H1 (cell line): ENCODE measurements around the gene ASXL2. TPM values are rescaled to one million over a fixed set of nuclear protein-coding genes. Genes with fewer than 3 reads are reported as not detected.

Experiments used
- CEBPB ChIP-seq: IDR thresholded peaks from 2 replicates; pipeline ENCODE4 v1.6.1; 2012; ENCODE audit warnings: low read depth, low read length
- TBP ChIP-seq: IDR thresholded peaks from 2 replicates; pipeline ENCODE4 v1.6.1; 2011; ENCODE audit warnings: low read depth, low read length, improper control_type of control experiment
- polyA plus RNA-seq, 7 experiments: library from polyadenylated mRNA; depleted of rRNA in 3 of 7; stranded (reverse) in 5 of 7; unstranded in 2 of 7; fragments of >200 nt in 5 of 7; fragments of 200-250 nt in 2 of 7; gene quantifications; 1 replicate in 5 of 7; 2 replicates in 1 of 7; 4 replicates in 1 of 7; pipeline versions ENCODE4 v1.2.1 to v1.2.3, GENCODE V29; 2011 to 2013; ENCODE audit warnings: missing spikeins in 2 of 7, mixed read lengths in 2 of 7
- total RNA-seq: library from RNA; stranded (reverse); fragmentation: NEBNext Ultra II Directional; extraction: Animal tissue kit (Norgen Biotek cat#: 25700); gene quantifications from 2 replicates; pipeline ENCODE4 v1.2.1, GENCODE V29; 2021
- TF ChIP-seq, protein P1 (sequence below): fragments of 300-600 bp; sonication (generic); IDR thresholded peaks from 2 replicates; pipeline ENCODE4 v1.7.1; 2012; ENCODE audit warnings: low read length, moderate library complexity, mild to moderate bottlenecking, inconsistent platforms; ENCODE audit not compliant: insufficient replicate concordance

ASXL2 gene
- total and polyA plus RNA-seq, 2 of the 8 experiments (the other 6 are each of a cell fraction or from before 2014, with no cell fraction given) = 7.2 to 41.3 TPM

DNA sequence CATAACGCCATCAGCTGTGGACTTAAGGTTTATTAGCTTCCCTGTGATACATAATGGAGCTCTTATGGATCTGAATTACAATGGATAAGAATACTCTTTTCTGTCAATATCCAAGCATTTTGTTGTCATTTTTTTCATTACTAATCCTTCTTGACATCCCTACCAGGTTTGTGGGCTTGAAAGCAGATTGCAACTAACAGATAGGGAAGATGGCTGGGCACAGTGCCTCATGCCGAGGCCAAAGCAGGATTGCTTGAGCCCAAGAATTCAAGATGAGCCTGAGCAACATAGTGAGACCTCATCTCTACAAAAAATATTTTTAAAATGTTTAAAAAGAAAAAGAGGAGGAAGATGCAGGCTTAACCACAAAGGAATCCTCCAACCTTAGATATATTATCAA is 42.4 kb downstream of the ASXL2 start (continued):
- TF ChIP-seq, protein P1, sequence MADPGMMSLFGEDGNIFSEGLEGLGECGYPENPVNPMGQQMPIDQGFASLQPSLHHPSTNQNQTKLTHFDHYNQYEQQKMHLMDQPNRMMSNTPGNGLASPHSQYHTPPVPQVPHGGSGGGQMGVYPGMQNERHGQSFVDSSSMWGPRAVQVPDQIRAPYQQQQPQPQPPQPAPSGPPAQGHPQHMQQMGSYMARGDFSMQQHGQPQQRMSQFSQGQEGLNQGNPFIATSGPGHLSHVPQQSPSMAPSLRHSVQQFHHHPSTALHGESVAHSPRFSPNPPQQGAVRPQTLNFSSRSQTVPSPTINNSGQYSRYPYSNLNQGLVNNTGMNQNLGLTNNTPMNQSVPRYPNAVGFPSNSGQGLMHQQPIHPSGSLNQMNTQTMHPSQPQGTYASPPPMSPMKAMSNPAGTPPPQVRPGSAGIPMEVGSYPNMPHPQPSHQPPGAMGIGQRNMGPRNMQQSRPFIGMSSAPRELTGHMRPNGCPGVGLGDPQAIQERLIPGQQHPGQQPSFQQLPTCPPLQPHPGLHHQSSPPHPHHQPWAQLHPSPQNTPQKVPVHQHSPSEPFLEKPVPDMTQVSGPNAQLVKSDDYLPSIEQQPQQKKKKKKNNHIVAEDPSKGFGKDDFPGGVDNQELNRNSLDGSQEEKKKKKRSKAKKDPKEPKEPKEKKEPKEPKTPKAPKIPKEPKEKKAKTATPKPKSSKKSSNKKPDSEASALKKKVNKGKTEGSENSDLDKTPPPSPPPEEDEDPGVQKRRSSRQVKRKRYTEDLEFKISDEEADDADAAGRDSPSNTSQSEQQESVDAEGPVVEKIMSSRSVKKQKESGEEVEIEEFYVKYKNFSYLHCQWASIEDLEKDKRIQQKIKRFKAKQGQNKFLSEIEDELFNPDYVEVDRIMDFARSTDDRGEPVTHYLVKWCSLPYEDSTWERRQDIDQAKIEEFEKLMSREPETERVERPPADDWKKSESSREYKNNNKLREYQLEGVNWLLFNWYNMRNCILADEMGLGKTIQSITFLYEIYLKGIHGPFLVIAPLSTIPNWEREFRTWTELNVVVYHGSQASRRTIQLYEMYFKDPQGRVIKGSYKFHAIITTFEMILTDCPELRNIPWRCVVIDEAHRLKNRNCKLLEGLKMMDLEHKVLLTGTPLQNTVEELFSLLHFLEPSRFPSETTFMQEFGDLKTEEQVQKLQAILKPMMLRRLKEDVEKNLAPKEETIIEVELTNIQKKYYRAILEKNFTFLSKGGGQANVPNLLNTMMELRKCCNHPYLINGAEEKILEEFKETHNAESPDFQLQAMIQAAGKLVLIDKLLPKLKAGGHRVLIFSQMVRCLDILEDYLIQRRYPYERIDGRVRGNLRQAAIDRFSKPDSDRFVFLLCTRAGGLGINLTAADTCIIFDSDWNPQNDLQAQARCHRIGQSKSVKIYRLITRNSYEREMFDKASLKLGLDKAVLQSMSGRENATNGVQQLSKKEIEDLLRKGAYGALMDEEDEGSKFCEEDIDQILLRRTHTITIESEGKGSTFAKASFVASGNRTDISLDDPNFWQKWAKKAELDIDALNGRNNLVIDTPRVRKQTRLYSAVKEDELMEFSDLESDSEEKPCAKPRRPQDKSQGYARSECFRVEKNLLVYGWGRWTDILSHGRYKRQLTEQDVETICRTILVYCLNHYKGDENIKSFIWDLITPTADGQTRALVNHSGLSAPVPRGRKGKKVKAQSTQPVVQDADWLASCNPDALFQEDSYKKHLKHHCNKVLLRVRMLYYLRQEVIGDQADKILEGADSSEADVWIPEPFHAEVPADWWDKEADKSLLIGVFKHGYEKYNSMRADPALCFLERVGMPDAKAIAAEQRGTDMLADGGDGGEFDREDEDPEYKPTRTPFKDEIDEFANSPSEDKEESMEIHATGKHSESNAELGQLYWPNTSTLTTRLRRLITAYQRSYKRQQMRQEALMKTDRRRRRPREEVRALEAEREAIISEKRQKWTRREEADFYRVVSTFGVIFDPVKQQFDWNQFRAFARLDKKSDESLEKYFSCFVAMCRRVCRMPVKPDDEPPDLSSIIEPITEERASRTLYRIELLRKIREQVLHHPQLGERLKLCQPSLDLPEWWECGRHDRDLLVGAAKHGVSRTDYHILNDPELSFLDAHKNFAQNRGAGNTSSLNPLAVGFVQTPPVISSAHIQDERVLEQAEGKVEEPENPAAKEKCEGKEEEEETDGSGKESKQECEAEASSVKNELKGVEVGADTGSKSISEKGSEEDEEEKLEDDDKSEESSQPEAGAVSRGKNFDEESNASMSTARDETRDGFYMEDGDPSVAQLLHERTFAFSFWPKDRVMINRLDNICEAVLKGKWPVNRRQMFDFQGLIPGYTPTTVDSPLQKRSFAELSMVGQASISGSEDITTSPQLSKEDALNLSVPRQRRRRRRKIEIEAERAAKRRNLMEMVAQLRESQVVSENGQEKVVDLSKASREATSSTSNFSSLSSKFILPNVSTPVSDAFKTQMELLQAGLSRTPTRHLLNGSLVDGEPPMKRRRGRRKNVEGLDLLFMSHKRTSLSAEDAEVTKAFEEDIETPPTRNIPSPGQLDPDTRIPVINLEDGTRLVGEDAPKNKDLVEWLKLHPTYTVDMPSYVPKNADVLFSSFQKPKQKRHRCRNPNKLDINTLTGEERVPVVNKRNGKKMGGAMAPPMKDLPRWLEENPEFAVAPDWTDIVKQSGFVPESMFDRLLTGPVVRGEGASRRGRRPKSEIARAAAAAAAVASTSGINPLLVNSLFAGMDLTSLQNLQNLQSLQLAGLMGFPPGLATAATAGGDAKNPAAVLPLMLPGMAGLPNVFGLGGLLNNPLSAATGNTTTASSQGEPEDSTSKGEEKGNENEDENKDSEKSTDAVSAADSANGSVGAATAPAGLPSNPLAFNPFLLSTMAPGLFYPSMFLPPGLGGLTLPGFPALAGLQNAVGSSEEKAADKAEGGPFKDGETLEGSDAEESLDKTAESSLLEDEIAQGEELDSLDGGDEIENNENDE = no peak
- TF ChIP-seq TBP (no peak), CEBPB (no peak)
